Inferior parietal cortex (tissue), 1 donor: ENCODE data around the gene MSGN1.
A peak's percentile ranks its signal among the peaks of the same experiment; 100 is the strongest.

Experiments used
- DNase-seq: peaks from one replicate; pipeline ENCODE4 v3.0.0-alpha.2; 2016; ENCODE audit errors: extremely low spot score

MSGN1 gene

DNA sequence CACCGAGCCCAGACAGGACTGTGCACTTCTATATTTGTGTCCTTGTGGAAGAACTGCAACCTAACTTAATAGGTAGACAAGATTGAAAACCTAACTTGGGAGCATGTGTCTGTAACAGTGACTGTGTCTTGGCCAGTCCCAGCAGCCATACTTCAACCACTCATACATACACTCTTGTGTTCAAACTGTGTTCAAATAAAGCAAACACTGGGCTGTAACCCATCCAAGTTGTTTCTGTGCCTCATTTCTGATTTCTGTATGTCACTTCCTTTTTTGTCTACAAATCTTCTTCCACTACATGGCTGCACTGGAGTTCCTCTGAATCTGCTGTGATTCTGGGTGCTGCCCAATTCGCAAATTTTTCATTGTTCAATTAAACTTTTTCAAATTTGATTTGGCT is 31.0 kb downstream of the MSGN1 start:
- no peak for DNase-seq

GRCh38 chr2:17849275-17849674 is 33.0 kb downstream of the MSGN1 start:
- DNase-seq: no peak

GRCh38 chr2:17850151-17850550 is 33.9 kb downstream of the MSGN1 start:
- no peak for DNase-seq

DNA sequence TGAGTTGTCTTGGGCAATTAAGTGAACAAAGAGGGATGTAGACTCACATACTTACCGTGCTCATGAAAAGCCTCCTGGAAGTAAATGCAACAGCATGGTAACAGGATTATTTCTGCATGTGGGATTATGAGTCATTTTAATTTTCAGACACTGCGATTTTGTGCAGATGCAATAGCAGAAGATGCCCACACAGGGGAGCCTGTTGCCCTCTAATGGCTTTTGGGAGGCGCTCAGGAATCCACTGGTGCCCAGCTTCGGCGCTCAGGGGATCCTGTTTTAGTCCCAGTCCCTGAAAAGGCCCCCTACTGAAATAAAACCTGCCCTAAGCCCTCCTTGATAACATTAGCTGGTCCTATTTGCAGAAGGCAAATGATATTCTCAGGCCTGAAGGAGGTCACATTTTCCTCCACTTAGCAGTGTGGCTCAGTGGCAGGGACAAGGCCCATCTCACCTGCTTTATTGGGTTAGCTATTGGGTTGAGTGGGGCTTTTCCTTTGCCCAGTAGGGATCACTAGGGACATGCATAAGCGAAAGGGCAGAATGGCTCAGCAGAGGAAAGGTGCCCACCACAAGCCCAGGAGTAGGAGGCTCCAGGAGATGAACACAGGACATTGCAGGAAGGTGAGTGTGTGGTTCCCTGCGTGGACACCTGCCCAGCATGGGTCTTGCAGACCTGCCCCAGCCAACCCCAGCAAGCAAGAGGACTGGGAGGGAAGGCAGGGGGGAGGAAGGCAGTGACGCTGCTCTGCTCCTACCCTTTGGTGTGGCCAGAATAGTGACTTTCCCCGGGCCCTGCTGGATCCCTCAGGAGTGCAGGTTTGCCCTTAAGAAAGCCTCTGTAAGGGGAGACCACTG is 35.7 kb downstream of the MSGN1 start:
- DNase-seq: peak; percentile 78

GRCh38 chr2:17853799-17854198 is 37.5 kb downstream of the MSGN1 start:
- no peak for DNase-seq

- peak; percentile 43 for DNase-seq
Measured at GRCh38 chr2:17857021-17857420, 40.8 kb downstream of the MSGN1 start.

- no peak for DNase-seq
Measured at GRCh38 chr2:17858064-17858463, 41.8 kb downstream of the MSGN1 start.

GRCh38 chr2:17863539-17863938 is 47.3 kb downstream of the MSGN1 start:
- DNase-seq: no peak

DNA sequence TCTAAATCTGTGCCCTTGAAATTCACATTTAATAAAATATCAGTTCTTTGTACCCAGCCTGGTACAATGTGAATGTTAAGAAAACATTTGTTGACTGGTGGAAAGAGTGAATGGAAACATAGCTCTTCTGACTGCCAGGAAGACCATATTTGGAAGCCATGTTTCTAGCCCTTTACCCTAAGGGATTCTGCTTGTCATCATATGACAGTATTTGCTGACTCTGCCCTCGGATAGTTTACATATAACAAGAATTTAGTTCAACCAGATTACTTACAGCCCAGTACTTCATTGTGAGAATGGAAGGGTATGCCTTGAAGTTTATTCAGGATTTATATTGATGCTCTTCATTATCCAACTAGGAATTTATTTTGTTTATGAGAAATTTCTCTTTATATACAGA is 48.4 kb downstream of the MSGN1 start:
- DNase-seq: no peak

DNA sequence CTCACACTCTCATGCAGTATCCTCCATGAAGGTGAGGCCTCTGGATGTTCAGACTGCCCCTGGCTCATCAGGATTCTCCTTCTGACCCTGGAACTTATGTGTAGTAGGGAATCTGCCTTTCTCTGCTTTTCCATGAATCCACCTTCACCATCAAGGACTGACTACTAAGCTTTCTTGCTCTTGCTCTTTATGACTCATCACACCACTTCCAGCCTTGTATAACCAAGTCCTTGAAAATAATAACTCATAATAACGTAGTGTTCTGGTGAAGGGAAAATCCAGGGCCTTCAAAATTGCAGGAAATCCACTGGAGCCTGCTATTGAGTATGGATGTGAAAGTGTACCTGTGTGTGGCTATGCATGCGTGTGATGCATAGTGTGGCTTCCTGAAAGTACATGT is 50.9 kb downstream of the MSGN1 start:
- DNase-seq: no peak
